Middle frontal gyrus (tissue), 1 donor: Measurements from ENCODE around the gene E2F1.
"Not testable (repeated sequence)": the region's sequence is repeated elsewhere in the genome, so short reads cannot be mapped to it uniquely, and the experiment has no call there.

ENCODE experiments used
- DNase-seq: peaks from one replicate; pipeline ENCODE4 v3.0.0-alpha.2; 2015; ENCODE audit warnings: low spot score; ENCODE audit errors: extremely low spot score

E2F1 gene

GRCh38 chr20:33658929-33659328 is 27.3 kb downstream of the E2F1 start:
- no peak for DNase-seq

- DNase-seq, result no peak
Observed at GRCh38 chr20:33658510-33658909, 27.7 kb downstream of the E2F1 start.

GRCh38 chr20:33657704-33658095 is 28.5 kb downstream of the E2F1 start:
- DNase-seq, result no peak

- DNase-seq, result no peak
Observed at GRCh38 chr20:33656783-33657703, 29.1 kb downstream of the E2F1 start.

GRCh38 chr20:33656010-33656782 is 30.0 kb downstream of the E2F1 start:
- no peak for DNase-seq

- no peak for DNase-seq
Observed at GRCh38 chr20:33655164-33655563, 31.0 kb downstream of the E2F1 start.

GRCh38 chr20:33654680-33655161 is 31.5 kb downstream of the E2F1 start:
- DNase-seq, result no peak

GRCh38 chr20:33653900-33654596 is 32.1 kb downstream of the E2F1 start:
- no peak for DNase-seq

- no peak for DNase-seq
Observed at GRCh38 chr20:33653218-33653899, 32.8 kb downstream of the E2F1 start.

- no peak for DNase-seq
Observed at GRCh38 chr20:33651562-33652048, 34.6 kb downstream of the E2F1 start.

- no peak for DNase-seq
Observed at GRCh38 chr20:33650753-33651561, 35.2 kb downstream of the E2F1 start.

GRCh38 chr20:33650111-33650752 is 36.0 kb downstream of the E2F1 start:
- DNase-seq, result no peak

- DNase-seq, result no peak
Observed at GRCh38 chr20:33649201-33649681, 36.9 kb downstream of the E2F1 start.

GRCh38 chr20:33648396-33649004 is 37.7 kb downstream of the E2F1 start:
- DNase-seq, result no peak

GRCh38 chr20:33647603-33648395 is 38.4 kb downstream of the E2F1 start:
- DNase-seq, result no peak

GRCh38 chr20:33646959-33647602 is 39.1 kb downstream of the E2F1 start:
- not testable (repeated sequence) for DNase-seq

GRCh38 chr20:33646191-33646590 is 40.0 kb downstream of the E2F1 start:
- DNase-seq, result no peak

- no peak for DNase-seq
Observed at GRCh38 chr20:33645396-33645795, 40.8 kb downstream of the E2F1 start.
